OCI-M2 (cell line): ENCODE results near the gene ABCC4.
"Not testable (repeated sequence)": the region's sequence is repeated elsewhere in the genome, so short reads cannot be mapped to it uniquely, and the experiment has no call there.

Source experiments
- DNase-seq: peaks from one replicate; lab custom pipeline; 2025; ENCODE audit not compliant: unreplicated experiment; lab: John Stamatoyannopoulos, UW

ABCC4 gene

DNA sequence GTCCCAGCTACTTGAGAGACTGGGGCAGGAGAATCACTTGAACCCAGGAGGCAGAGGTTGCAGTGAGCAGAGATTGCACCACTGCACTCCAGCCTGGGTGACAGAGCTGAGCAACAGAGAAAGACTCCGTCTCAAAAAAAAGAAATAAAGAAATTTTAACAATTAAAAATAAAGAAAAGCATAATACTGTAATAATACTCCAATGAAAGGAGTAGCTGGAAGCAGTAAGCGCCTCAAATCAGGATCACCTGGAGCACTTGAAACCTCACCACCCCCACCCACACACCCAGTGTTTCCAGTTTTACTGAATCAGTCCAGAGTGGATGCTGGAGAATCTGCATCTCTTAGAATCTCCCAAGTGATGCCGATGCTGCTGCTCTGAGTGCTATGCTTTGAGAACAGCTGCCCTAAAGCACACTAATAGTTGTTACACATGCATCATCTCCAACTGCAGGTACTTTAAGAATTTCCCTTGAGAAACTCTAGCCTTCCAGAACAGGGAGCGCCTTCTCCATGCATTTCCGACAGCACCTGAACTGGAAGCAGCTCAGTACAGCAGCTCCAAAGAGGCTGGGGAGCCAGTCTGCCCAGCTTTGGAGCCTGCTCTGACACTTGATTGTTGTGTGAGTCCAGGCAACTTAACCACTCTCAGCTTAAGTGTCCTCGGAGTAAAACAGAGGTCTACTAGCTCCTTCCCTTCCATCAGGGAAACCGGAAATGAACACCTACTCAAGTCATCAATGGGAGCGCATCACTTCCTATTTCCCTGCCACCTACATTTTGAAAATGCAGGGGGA is 2.9 kb downstream of the ABCC4 start:
- no peak for DNase-seq

DNA sequence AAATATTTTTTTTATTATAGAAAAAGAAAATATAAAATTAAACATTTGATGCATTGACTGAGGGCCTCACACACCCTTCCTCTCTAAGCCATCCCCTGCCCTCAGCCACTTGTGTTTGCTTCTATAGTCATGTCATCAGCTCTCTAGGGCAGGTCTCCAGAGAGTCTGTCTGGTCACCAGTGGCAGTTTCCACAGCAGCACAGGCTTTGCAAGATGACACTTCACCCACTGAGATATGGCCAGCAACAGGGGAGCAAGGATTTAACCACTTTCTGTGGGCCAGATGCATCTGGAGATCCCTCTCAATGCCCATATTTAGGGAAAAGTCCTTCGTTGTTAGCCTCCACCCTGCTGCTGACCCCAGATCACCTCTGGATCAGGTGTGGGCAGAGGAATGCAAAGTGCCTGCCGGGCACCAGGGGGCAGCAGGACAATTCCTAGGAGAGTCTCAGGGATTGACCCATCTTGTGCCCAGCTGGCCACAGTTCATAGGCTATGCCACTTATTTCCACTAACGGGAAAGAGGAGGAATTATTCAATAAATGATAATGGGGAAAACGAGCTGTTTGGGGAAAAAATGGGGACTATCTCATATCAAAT is 4.8 kb downstream of the ABCC4 start:
- DNase-seq, result no peak

- no peak for DNase-seq
Observed at GRCh38 chr13:95295026-95295425, 6.2 kb downstream of the ABCC4 start.

DNA sequence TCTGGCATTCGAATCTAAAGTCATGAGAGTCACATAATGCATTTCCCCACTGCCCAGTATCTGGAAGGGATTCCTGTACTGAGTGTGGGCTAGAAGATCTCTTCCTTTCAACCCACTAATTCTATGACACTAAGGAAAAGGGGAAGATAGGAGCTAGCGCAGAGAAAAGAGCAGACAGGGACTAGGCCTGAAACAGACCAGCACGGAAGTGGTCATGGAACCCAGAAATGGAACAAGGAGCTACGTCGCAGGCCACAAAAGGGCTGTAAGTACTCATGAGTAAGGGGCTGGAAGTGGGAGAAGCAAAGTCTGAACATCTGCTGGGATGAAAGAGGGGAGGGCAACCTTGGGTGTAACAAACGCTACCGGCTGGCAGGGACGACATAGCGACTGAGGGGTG is 8.6 kb downstream of the ABCC4 start:
- no peak for DNase-seq

- DNase-seq, result not testable (repeated sequence)
Observed at GRCh38 chr13:95289901-95290300, 11.3 kb downstream of the ABCC4 start.

GRCh38 chr13:95289020-95289444 is 12.2 kb downstream of the ABCC4 start:
- no peak for DNase-seq

- DNase-seq, result no peak
Observed at GRCh38 chr13:95284436-95284835, 16.8 kb downstream of the ABCC4 start.

DNA sequence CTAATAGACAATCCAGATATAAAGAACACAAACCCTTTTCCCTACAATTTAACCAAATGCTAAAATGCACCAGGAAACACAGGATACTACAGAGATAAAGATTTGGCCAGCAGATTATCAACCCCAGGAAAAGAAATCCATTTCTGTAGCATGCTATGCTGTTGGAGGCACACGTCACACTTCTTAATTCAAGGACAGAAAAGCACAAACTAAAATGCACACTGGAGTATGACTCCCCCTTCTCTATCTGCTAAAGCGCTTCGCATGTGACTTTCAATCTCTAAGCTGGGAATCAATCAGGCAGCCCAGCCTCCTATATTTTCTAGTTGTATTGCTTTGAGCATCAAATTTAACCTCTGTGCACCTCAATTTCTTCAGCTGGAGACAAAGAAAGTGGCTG is 22.2 kb downstream of the ABCC4 start:
- no peak for DNase-seq

GRCh38 chr13:95276037-95276505 is 25.2 kb downstream of the ABCC4 start:
- no peak for DNase-seq

DNA sequence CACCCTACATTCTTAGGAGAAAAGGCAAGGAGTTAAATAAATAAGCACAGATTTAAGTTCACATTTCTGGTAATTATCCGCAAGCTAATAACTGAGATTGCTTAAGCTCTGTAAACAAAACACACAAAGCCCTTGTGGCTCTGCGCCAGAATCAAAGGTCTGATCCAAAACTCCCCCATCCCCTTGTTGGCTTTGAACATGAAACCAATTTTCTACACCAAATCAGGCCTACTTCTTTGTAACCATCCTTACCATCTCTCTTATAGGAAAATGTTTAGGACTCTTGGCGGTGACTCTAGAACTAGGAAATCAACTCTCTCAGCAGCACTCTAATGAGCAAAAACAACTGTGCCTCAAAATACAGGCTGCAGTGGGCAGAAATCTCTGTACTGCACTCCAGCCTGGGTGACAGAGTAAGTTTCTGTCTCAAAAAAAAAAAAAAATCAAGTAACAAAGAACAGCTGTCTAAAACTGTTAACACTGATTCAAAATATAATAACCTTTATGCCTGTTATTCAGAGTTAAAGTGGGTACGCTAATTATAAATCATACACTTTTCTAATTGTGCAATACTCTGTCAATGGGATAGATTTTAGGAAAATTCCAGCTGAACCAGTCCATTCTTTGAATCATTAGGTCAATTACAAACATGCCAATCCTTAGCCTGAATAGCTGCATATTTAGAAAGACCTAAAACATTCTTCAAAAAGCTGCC is 25.8 kb downstream of the ABCC4 start:
- DNase-seq, result no peak

DNA sequence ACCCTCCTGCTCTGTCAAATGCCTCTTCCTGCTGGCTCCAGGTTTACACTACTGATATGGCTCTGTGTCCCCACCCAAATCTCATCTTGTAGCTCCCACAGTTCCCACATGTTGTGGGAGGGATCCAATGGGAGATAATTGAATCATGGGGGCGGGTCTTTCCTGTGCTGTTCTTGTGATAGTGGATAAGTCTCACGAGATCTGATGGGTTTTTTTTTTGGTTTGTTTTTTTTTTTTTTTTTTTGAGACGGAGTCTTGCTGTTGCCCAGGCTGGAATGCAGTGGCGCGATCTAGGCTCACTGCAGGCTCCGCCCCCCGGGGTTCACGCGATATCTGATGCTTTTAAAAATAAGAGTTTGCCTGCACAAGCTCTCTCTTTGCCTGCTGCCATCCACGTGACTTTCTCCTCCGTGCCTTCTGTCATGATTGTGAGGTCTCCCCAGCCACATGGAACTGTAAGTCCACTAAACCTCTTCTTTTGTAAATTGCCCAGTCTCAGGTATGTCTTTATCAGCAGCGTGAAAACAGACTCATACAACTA is 27.6 kb downstream of the ABCC4 start:
- DNase-seq, result not testable (repeated sequence)

GRCh38 chr13:95272076-95272475 is 29.2 kb downstream of the ABCC4 start:
- DNase-seq, result not testable (repeated sequence)

DNA sequence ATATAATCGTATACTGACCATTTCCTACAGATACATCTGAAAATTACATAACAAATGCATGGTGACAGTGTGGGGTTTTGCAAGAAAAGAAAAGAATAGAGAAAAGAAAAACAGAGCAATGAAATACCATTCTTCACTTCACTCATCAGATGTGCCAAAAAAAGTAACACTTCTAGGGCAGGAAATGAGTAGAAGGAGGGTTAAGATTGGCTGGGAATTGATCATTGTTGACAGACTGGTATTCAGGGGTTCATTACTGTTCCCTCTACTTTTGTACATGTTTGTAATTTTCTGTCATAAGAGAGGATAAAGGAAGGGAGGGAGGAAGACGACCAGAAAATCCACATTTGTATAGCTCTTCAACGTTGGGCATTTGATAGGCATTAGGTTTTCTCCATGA is 31.5 kb downstream of the ABCC4 start:
- no peak for DNase-seq

DNA sequence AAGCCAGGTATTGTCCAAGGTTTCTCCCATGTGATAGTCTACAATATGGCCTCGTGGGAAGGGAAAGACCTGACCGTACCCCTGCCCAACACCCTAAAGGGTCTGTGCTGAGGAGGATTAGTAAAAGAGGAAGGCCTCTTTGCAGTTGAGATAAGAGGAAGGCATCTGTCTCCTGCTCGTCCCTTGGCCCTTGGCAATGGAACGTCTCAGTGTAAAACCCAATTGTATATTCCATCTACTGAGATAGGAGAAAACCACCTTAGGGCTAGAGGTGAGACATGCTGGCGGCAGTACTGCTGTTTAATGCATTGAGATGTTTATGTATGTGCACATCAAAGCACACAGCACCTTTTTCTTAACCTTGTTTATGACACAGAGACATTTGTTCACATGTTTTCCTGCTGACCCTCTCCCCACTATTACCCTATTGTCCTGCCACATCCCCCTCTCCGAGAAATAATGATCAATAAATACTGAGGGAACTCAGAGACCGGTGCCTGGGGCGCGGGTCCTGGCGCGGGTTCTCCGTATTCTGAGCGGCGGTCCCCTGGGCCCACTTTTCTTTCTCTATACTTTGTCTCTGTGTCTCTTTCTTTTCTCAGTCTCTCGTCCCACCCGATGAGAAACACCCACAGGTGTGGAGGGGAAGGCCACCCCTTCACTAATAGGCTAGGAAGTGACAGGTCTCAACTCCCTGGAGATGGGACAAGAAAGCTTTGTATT is 32.7 kb downstream of the ABCC4 start:
- not testable (repeated sequence) for DNase-seq

DNA sequence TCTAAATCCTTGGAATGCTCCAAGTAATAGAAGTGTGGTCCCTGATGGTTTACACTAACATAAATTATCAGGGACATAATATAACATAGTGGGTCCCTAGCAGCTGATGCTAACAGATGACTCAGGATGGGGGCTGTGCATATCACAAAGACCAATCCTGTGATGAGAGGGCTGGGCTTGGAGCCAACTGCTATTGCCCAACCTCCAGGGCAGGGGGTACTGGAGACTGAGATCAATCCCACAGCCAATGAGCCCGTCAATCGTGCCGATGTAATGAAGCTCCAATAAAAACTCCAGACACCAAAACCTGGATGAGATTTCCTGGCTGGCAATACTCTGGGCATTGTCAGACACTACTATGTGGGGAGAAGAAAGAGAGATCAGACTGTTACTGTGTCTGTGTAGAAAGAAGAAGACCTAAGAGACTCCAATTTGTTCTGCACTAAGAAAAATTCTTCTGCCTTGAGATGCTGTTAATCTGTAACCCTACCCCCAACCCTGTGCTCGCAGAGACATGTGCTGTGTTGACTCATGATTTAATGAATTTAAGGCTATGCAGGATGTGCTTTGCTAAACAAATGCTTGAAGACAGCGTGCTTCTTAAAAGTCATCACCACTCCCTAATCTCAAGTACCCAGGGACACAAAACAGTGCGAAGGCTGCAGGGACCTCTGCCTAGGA is 33.4 kb downstream of the ABCC4 start:
- DNase-seq, result no peak

DNA sequence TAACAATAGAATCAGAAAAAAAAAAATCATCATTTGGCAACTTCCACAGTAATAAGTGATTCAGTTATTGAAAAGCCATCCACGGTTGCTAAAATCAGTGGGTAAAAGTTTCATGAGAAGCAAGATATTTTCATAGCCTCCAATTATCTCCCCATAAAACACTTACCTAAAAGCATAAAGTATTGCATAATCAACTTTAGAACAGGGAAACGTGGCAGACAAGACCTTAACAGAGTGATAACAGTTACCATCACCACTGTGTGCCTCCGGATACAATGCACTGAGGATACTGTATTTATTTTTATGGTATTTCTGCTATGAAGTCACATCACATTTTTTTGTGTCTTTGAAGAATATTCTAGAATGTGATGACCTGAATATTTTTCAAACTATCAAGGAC is 37.0 kb downstream of the ABCC4 start:
- DNase-seq, result no peak

DNA sequence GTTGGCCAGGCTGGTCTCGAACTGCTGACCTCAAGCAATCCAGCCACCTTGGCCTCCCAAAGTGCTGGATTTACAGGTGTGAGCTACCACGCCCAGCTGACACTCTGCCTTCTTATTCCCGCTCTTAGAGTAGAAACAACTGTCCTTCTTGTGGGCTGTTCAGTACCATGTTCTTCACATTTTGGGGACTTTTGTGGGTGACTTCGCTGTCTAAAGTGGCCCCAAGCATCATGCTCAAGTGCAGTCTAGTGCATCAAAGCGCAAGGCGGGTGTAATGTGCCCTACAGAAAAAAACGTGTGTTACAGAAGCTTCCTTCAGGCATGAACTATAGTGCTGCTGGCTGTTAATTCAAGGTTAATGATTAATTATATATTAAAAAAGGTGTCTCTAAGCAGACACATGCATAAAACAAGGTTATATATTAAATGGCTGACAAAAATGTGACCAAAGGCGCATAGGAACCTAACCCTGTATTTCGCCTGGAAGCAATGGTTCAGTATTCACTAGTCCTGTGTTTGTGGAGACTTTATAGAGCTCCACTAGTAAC is 38.3 kb downstream of the ABCC4 start:
- DNase-seq, result no peak

DNA sequence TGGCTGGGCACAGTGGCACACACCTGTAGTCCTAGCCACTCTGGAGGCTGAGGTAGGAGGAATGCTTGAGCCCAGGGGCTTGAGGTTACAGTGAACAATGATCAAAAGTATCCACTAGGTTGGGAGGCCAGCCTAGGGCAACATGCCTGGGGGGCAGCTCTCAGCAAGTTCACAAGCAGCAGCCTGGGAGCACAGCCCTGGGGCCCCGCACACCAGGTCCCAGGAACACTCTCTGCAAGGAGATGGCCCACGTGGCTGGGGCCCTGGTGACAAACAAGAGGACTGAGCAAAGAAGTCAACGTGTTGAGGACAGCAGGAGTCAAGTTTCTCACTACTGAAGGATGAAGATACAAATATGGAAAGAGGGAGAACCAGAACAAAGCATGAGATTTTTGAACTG is 39.3 kb downstream of the ABCC4 start:
- DNase-seq, result no peak

GRCh38 chr13:95260031-95260525 is 41.2 kb downstream of the ABCC4 start:
- no peak for DNase-seq

- DNase-seq, result no peak
Observed at GRCh38 chr13:95258619-95259194, 42.5 kb downstream of the ABCC4 start.
